Endothelial cell (in vitro differentiated cells): Measurements from ENCODE around the gene WDFY3. TPM values are rescaled to one million over a fixed set of nuclear protein-coding genes. Genes with fewer than 3 reads are reported as not detected.

Experiments
- DNase-seq: peaks from one replicate; pipeline ENCODE4 v3.0.0; 2021; ENCODE audit warnings: low spot score
- H3K27ac Mint-ChIP-seq: one replicate; pipeline ENCODE4 v1.8.0; 2021; ENCODE audit warnings: mixed read lengths, inconsistent platforms; ENCODE audit not compliant: unreplicated experiment
- H3K27me3 Mint-ChIP-seq: one replicate; pipeline ENCODE4 v1.8.0; 2021; ENCODE audit warnings: mild to moderate bottlenecking, moderate library complexity, mixed read lengths, inconsistent platforms; ENCODE audit not compliant: unreplicated experiment
- H3K36me3 Mint-ChIP-seq: one replicate; pipeline ENCODE4 v1.8.0; 2021; ENCODE audit warnings: mild to moderate bottlenecking, low read depth, mixed read lengths, inconsistent platforms; ENCODE audit not compliant: unreplicated experiment
- H3K4me1 Mint-ChIP-seq: one replicate; pipeline ENCODE4 v1.8.0; 2021; ENCODE audit warnings: mild to moderate bottlenecking, mixed read lengths, inconsistent platforms; ENCODE audit not compliant: unreplicated experiment
- H3K4me3 Mint-ChIP-seq: one replicate; pipeline ENCODE4 v1.8.0; 2021; ENCODE audit warnings: mild to moderate bottlenecking, mixed read lengths, inconsistent platforms; ENCODE audit not compliant: unreplicated experiment
- H3K9me3 Mint-ChIP-seq: one replicate; pipeline ENCODE4 v1.8.0; 2021; ENCODE audit warnings: mixed read lengths, inconsistent platforms; ENCODE audit not compliant: unreplicated experiment
- CTCF ChIP-seq: fragments of 200-600 bp; sonication (generic); IDR thresholded peaks from one replicate; pipeline ENCODE4 v1.5.0; 2021; ENCODE audit warnings: antibody characterized with exemption; ENCODE audit not compliant: unreplicated experiment
- total RNA-seq: library from RNA; stranded (reverse); fragmentation: NEBNext Ultra II Directional; extraction: Animal tissue kit (Norgen Biotek cat#: 25700); gene quantifications from one replicate; pipeline ENCODE4 v1.2.1, GENCODE V29; 2021; ENCODE audit not compliant: unreplicated experiment

The WDFY3 gene
- total RNA-seq, 1 donor from 2014 or later, result 94.8 TPM

GRCh38 chr4:84652478-84652877 lies 314.0 kb downstream of the WDFY3 start:
- Mint-ChIP-seq H3K4me1 (peaks cover 6% of the 10 kb centered on the region), H3K4me3 (no peak overlapping the region), H3K27ac (no peak overlapping the region), H3K36me3 (peaks cover 14% of the 10 kb centered on the region), H3K9me3 (peaks cover 7% of the 10 kb centered on the region), H3K27me3 (peaks cover 1% of the 10 kb centered on the region)
- no peak for TF ChIP-seq CTCF
- DNase-seq, result no peak

GRCh38 chr4:84651499-84651898 lies 315.0 kb downstream of the WDFY3 start:
- no peak for TF ChIP-seq CTCF
- Mint-ChIP-seq H3K27ac (no peak overlapping the region), H3K9me3 (peaks cover 2% of the 10 kb centered on the region), H3K36me3 (peaks cover 7% of the 10 kb centered on the region), H3K4me3 (no peak overlapping the region), H3K4me1 (peaks cover 6% of the 10 kb centered on the region), H3K27me3 (peaks cover 1% of the 10 kb centered on the region)
- no peak for DNase-seq

GRCh38 chr4:84648863-84649647 lies 317.4 kb downstream of the WDFY3 start:
- no peaks in the 10 kb centered on the region for H3K9me3 Mint-ChIP-seq
- no peak overlapping the region for H3K27ac Mint-ChIP-seq
- no peak overlapping the region for H3K4me3 Mint-ChIP-seq
- no peak for DNase-seq
- no peak for TF ChIP-seq CTCF
- peaks cover 6% of the 10 kb centered on the region for H3K4me1 Mint-ChIP-seq
- no peaks in the 10 kb centered on the region for H3K36me3 Mint-ChIP-seq
- H3K27me3 Mint-ChIP-seq, result peaks cover 1% of the 10 kb centered on the region

GRCh38 chr4:84648178-84648577 lies 318.3 kb downstream of the WDFY3 start:
- H3K4me1 Mint-ChIP-seq, result peaks cover 6% of the 10 kb centered on the region
- H3K4me3 Mint-ChIP-seq, result no peak overlapping the region
- no peaks in the 10 kb centered on the region for H3K36me3 Mint-ChIP-seq
- TF ChIP-seq CTCF, result no peak
- H3K9me3 Mint-ChIP-seq, result no peaks in the 10 kb centered on the region
- no peak overlapping the region for H3K27ac Mint-ChIP-seq
- H3K27me3 Mint-ChIP-seq, result peaks cover 1% of the 10 kb centered on the region
- DNase-seq, result no peak

- Mint-ChIP-seq H3K4me3 (no peak overlapping the region), H3K27me3 (peaks cover under 1% of the 10 kb centered on the region), H3K9me3 (no peaks in the 10 kb centered on the region), H3K27ac (no peak overlapping the region), H3K4me1 (peaks cover 6% of the 10 kb centered on the region), H3K36me3 (no peaks in the 10 kb centered on the region)
- TF ChIP-seq CTCF, result no peak
- DNase-seq, result no peak
These were observed 319.1 kb downstream of the WDFY3 start for GRCh38 chr4:84647312-84647884.
